Measurements from ENCODE around the gene NINL. TPM values are rescaled to one million over a fixed set of nuclear protein-coding genes. Genes with fewer than 3 reads are reported as not detected.

The NINL gene
- total and polyA plus RNA-seq, 2 of the 4 experiments (the other 2 are of a cell fraction) = 3.0 to 10.4 TPM

DNA sequence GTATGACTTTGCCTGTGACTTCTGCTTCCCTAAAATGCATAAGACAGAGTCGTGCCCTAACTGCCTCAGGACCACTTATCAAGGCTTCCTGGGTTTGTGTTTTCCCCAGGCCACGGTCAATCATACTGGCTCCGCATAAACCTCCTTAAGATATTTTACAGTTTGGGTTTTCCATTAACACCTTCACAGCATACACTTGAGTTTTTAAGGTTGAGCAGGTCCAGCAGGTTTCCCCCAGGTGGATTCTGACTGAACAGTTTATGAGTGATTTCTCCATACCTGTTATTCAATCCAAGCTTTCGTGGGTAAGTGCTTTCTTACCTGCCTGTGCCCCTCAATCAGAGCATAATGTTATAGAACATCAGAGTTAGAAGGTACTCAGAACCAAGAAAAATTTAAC lies 39.3 kb downstream of the NINL start:
- Histone ChIP-seq H3K36me3 (ENCODE audit: control insufficient read depth, insufficient read depth, low read length) (no peaks in the 10 kb centered on the region), H2BK5ac (ENCODE audit: low read depth, low read length, poor library complexity, severe bottlenecking) (no peak overlapping the region), H2BK120ac (ENCODE audit: low read depth, low read length) (no peak overlapping the region), H3K9me3 (ENCODE audit: control insufficient read depth, insufficient read depth, low read length) (no peaks in the 10 kb centered on the region), H2AK5ac (ENCODE audit: low read depth, low read length) (no peak overlapping the region), H3K56ac (ENCODE audit: extremely low read depth, insufficient read depth, low read length) (no peak overlapping the region), H3K14ac (replicated peaks; ENCODE audit: low read depth, low read length) (no peak overlapping the region), H3K9ac (ENCODE audit: low read depth, low read length) (no peak overlapping the region), H4K91ac (ENCODE audit: insufficient read depth, low read depth, low read length) (no peak overlapping the region), H3K4me1 (ENCODE audit: control insufficient read depth, insufficient read depth, low read length) (peaks cover 27% of the 10 kb centered on the region), H2AK9ac (replicated peaks; ENCODE audit: low read depth, low read length, poor library complexity) (no peak overlapping the region), H3K23ac (ENCODE audit: low read depth, low read length) (no peak overlapping the region), H2AFZ (replicated peaks; ENCODE audit: low read length, poor library complexity) (no peak overlapping the region), H4K5ac (ENCODE audit: low read depth, low read length) (no peak overlapping the region), H3K79me1 (ENCODE audit: low read depth in 1 of 2, low read length in 2 of 2) (peaks cover 4 to 66% of the 10 kb centered on the region in 2 experiments; a peak in 2 of 4 replicates), H3K4me3 (ENCODE audit: insufficient read depth, low read depth, low read length) (no peak overlapping the region), H4K8ac (ENCODE audit: low read depth in 2 of 2, low read length in 2 of 2) (no peak overlapping the region), H4K20me1 (ENCODE audit: insufficient read depth, low read length) (peaks cover 34% of the 10 kb centered on the region), H3K4ac (ENCODE audit: low read depth, low read length) (no peak overlapping the region), H3K27me3 (ENCODE audit: control insufficient read depth, insufficient read depth, low read length) (no peaks in the 10 kb centered on the region), H3K18ac (ENCODE audit: low read depth, low read length) (no peak overlapping the region), H3K27ac (ENCODE audit: insufficient read depth, low read length) (no peak overlapping the region), H2BK20ac (ENCODE audit: low read depth, low read length) (no peak overlapping the region), H2BK15ac (ENCODE audit: low read depth, low read length) (no peak overlapping the region), H3K9me1 (ENCODE audit: insufficient read depth, low read length) (peaks cover 27% of the 10 kb centered on the region), H3K4me2 (ENCODE audit: low read depth, low read length) (no peak overlapping the region)
- intact Hi-C loops (cut with micrococcal nuclease) = loop anchor here (10.0 kb wide), 1 partner anchor 49 kb away; no protein-coding TSS in a partner anchor
- CTCF ChIA-PET = no interaction called here
- POLR2A ChIA-PET (ENCODE audit: unreplicated experiment) = no interaction called here
- no CpG with 5 or more reads among the region's 4 CpGs for WGBS, 2 experiments (ENCODE audit: extremely low coverage in 2 of 2, insufficient read length in 1 of 2)
- ATAC-seq (ENCODE audit: low read depth) (no peak), DNase-seq (no peak)
- TF ChIP-seq NFE2L2 (IDR thresholded peaks at IDR 0.05; ENCODE audit: low read depth, low read length) = no peak
- TF ChIP-seq RCOR1 (IDR thresholded peaks at IDR 0.05; ENCODE audit: insufficient replicate concordance, low read length) = no peak
- no peak for TF ChIP-seq BHLHE40 (IDR thresholded peaks at IDR 0.05; ENCODE audit: low read depth, low read length)
- no peak for TF ChIP-seq MAFK (IDR thresholded peaks at IDR 0.05; ENCODE audit: low read depth, low read length)
- no peak for TF ChIP-seq MXI1 (IDR thresholded peaks at IDR 0.05; ENCODE audit: borderline replicate concordance, low read depth, low read length)
- TF ChIP-seq SMC3 (IDR thresholded peaks at IDR 0.05; ENCODE audit: low read depth, low read length) = no peak
- dilution Hi-C loops (cut with HindIII; ENCODE audit: low sequenced_read_pairs, unreplicated experiment) = no loop called here
- no TSS peak for BruUV-seq (replicated peaks)
- in situ Hi-C loops (cut with MboI; ENCODE audit: low sequenced_read_pairs) = loop anchor here (25.0 kb wide), 1 partner anchor 234 kb away; no protein-coding TSS in a partner anchor
